ENCODE data around the gene FOXP1.

FOXP1 gene

DNA sequence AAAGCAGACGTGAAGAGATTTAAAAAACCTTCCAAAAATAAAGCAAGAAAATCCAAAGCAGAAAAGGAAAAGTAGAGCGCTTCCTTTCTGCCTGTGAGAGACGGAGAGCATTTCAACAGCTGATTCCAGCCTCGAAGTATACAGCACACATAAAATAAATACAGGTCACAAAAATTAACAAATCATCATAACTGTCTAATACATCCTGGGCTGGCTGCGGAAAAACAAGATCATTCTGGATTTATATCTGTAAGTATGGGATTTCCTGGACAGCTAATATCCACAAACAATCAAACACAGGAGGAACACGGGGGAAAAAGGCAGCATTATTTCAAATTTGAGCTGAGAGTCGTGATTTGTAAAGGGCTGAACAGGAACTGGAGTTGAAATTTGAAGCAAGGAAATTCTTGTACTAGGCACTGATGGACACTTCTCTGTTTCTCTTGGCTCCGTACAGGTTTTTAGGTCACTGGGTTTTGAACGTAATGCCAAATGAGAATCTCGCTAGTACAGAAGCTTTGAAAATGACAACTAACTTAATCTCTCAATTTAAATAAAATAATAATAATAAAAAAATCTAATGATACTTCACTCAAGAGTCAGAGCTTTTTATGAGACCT is 577.7 kb downstream of the FOXP1 start:
- no peak overlapping the region for H3K4me2 ChIP-seq (ENCODE audit: low read length)
- no peaks in the 10 kb centered on the region for H3K4me1 ChIP-seq
- TF ChIP-seq, protein P1, sequence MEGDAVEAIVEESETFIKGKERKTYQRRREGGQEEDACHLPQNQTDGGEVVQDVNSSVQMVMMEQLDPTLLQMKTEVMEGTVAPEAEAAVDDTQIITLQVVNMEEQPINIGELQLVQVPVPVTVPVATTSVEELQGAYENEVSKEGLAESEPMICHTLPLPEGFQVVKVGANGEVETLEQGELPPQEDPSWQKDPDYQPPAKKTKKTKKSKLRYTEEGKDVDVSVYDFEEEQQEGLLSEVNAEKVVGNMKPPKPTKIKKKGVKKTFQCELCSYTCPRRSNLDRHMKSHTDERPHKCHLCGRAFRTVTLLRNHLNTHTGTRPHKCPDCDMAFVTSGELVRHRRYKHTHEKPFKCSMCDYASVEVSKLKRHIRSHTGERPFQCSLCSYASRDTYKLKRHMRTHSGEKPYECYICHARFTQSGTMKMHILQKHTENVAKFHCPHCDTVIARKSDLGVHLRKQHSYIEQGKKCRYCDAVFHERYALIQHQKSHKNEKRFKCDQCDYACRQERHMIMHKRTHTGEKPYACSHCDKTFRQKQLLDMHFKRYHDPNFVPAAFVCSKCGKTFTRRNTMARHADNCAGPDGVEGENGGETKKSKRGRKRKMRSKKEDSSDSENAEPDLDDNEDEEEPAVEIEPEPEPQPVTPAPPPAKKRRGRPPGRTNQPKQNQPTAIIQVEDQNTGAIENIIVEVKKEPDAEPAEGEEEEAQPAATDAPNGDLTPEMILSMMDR (IDR thresholded peaks at IDR 0.05), result no peak
- no peaks in the 10 kb centered on the region for H3K27me3 ChIP-seq (ENCODE audit: control insufficient read depth, insufficient read depth, low read length)
- no peaks in the 10 kb centered on the region for H3K9me3 ChIP-seq (ENCODE audit: control insufficient read depth, low read length)
- no peak overlapping the region for H3K9ac ChIP-seq
- H3K4me3 ChIP-seq (ENCODE audit: low read depth, low read length), result no peak overlapping the region
- H3K27ac ChIP-seq, result no peak overlapping the region
- no peak overlapping the region for H2AFZ ChIP-seq
- no peaks in the 10 kb centered on the region for H3K79me2 ChIP-seq
- H3K36me3 ChIP-seq (ENCODE audit: control insufficient read depth, insufficient read depth, low read length), result no peaks in the 10 kb centered on the region

DNA sequence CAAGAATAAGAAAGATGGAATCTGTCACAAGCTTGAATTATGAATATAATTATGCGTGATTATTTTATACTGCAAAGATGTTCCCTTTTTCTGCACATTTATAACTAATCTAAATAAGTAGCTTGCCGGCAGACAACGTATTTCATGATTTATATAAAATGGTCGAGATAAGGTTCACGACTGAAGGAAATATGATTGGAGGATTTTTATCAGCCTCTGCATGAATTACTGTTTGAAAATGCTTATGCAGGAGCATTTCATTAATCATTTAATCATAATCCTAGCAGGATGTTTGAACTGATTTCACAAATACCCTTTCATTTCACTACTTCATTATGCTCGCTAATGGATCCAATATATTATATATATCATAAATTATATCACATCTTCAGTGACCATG is 580.0 kb downstream of the FOXP1 start:
- Histone ChIP-seq H3K4me1 (no peaks in the 10 kb centered on the region), H3K4me2 (ENCODE audit: low read length) (no peak overlapping the region), H2AFZ (no peak overlapping the region), H3K9me3 (ENCODE audit: control insufficient read depth, low read length) (no peaks in the 10 kb centered on the region), H3K36me3 (ENCODE audit: control insufficient read depth, insufficient read depth, low read length) (no peaks in the 10 kb centered on the region), H3K9ac (no peak overlapping the region), H3K27me3 (ENCODE audit: control insufficient read depth, insufficient read depth, low read length) (no peaks in the 10 kb centered on the region), H3K27ac (no peak overlapping the region), H3K79me2 (no peaks in the 10 kb centered on the region), H3K4me3 (ENCODE audit: low read depth, low read length) (no peak overlapping the region)
- TF ChIP-seq, protein P1 (IDR thresholded peaks at IDR 0.05), result no peak

DNA sequence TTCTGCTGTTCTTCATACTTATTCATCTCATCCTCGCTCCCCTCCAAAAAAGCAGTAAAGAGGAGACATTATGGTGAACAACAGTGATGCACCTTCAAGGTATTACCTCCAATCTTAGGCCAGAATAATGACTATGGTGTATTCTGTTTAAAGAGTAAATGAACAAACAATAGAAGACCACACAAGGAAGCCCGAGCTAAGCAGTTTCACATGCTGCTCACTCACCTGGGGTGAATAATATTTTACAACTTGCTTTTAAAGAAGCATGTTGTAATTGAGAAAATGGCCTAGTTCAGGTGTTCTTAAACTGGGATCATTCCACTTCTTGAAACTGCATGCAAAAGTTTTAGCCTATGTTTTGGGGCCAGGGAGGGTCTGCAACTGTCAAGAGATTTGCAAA is 581.2 kb downstream of the FOXP1 start:
- Histone ChIP-seq H3K4me3 (ENCODE audit: low read depth, low read length) (no peak overlapping the region), H3K9ac (no peak overlapping the region), H3K27me3 (ENCODE audit: control insufficient read depth, insufficient read depth, low read length) (no peaks in the 10 kb centered on the region), H3K9me3 (ENCODE audit: control insufficient read depth, low read length) (no peaks in the 10 kb centered on the region), H3K4me2 (ENCODE audit: low read length) (no peak overlapping the region), H3K79me2 (no peaks in the 10 kb centered on the region), H3K4me1 (no peaks in the 10 kb centered on the region), H2AFZ (no peak overlapping the region), H3K27ac (no peak overlapping the region), H3K36me3 (ENCODE audit: control insufficient read depth, insufficient read depth, low read length) (no peaks in the 10 kb centered on the region)
- TF ChIP-seq, protein P1 (IDR thresholded peaks at IDR 0.05), result no peak

DNA sequence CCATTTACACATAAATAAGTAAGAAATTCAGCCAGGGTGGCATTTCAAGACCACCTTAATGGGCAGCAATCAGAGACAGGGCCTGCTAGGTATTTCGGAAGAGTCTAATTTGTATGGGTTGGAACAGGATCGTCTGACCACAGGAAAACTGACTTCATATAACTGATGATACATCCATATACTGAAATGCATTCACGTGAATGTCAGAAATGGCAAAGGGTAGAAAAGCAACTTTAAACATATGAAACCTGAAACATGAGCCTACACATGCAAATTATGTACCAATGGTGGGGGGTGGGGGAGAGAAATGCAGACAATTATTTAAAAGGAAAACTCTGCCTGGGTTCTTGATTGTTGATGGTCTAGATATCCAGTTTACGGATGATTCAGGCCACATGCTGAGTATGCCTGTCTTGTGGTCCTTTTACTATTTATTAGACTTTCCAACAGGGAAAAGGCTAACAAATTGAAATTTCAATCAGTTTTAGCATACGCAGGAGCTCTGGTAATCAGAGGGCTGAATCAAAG is 582.2 kb downstream of the FOXP1 start:
- H3K36me3 ChIP-seq (ENCODE audit: control insufficient read depth, insufficient read depth, low read length), result no peaks in the 10 kb centered on the region
- H3K4me2 ChIP-seq (ENCODE audit: low read length), result no peak overlapping the region
- H3K27ac ChIP-seq, result no peak overlapping the region
- no peak overlapping the region for H3K9ac ChIP-seq
- no peak overlapping the region for H3K4me3 ChIP-seq (ENCODE audit: low read depth, low read length)
- H3K9me3 ChIP-seq (ENCODE audit: control insufficient read depth, low read length), result no peaks in the 10 kb centered on the region
- H3K4me1 ChIP-seq, result no peaks in the 10 kb centered on the region
- H3K27me3 ChIP-seq (ENCODE audit: control insufficient read depth, insufficient read depth, low read length), result no peaks in the 10 kb centered on the region
- H2AFZ ChIP-seq, result no peak overlapping the region
- TF ChIP-seq, protein P1 (IDR thresholded peaks at IDR 0.05), result no peak
- no peaks in the 10 kb centered on the region for H3K79me2 ChIP-seq

DNA sequence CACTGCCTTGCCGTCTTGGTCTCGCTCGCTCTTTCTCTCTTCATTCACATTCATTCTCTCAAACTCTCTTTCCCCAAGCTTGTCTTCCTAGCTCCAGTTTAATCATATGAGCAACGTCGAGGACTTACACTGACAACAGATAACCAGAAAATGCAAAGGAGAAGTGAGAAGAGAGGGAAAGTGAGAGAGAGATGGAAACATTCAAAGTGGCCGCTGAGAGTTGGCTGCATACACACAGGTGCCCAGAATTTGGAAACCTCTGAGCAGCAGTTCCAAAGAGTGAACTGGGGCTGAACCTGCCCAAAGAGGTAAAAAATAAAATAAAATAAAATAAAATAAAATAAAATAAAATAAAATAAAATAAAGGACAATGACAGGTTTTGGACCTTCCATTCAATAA is 583.0 kb downstream of the FOXP1 start:
- Histone ChIP-seq H3K27me3 (ENCODE audit: control insufficient read depth, insufficient read depth, low read length) (no peaks in the 10 kb centered on the region), H3K36me3 (ENCODE audit: control insufficient read depth, insufficient read depth, low read length) (no peaks in the 10 kb centered on the region), H3K4me1 (no peaks in the 10 kb centered on the region), H3K4me2 (ENCODE audit: low read length) (no peak overlapping the region), H2AFZ (no peak overlapping the region), H3K4me3 (ENCODE audit: low read depth, low read length) (no peak overlapping the region), H3K9ac (no peak overlapping the region), H3K79me2 (no peaks in the 10 kb centered on the region), H3K27ac (no peak overlapping the region), H3K9me3 (ENCODE audit: control insufficient read depth, low read length) (no peaks in the 10 kb centered on the region)
- TF ChIP-seq, protein P1 (IDR thresholded peaks at IDR 0.05), result no peak

Measured in parathyroid adenoma (tissue), 2 donors.